ENCODE data around the gene ZNF516.

Gene ZNF516

DNA sequence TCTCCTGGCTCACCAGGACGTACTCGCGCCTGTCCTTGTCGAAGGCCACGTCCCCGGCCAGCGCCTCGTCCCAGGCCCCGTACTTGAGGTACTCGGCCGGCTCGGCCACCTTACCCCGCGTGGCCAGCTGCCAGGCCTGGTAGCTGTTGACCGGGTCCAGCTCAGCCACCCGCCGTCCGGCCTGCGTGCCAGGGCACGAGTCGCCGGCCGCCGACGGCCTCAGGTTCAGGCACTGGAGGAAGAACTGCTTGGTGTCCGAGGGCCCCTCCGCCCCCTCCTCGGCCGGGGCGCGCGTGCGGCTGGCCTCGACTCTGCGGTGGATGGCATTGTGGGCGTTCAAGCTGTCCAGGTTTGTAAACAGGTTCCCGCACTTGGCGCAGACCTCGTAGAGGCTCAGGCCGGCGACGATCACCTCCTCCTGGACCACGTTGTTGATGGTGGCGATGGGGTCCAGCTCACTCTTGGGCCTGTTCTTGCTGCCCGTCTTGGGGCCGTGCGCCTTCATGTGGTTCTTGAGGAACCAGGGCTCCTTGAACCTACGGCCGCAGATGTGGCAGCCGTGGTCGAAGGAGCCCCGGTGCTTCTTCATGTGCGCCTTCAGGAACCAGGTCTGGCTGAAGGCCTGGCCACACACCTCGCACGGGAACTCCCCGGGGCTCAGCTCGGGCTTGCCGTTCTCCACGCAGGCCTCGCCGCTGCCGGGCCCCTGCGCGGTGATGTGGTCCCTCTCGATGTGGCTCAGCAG is 53.2 kb downstream of the ZNF516 start:
- Histone ChIP-seq H4K91ac (ENCODE audit: low read depth, low read length, poor library complexity) (no peak overlapping the region), H3K27ac (replicated peaks; ENCODE audit: low read length) (no peak overlapping the region), H3K14ac (ENCODE audit: low read length) (no peak overlapping the region), H3K9me3 (replicated peaks in 1 of 2; ENCODE audit: control insufficient read depth in 2 of 2, insufficient read depth in 1 of 2, low read depth in 1 of 2, low read length in 2 of 2) (peaks cover 0 to 3% of the 10 kb centered on the region in 2 donors), H3K4ac (ENCODE audit: low read length) (no peak overlapping the region), H4K8ac (ENCODE audit: low read depth, low read length) (no peak overlapping the region), H3K36me3 (replicated peaks in 1 of 2; ENCODE audit: control insufficient read depth in 2 of 2, insufficient read depth in 2 of 2, low read length in 2 of 2) (peaks cover 40 to 72% of the 10 kb centered on the region in 2 donors), H2BK12ac (ENCODE audit: low read length) (no peak overlapping the region), H3K27me3 (ENCODE audit: control insufficient read depth in 3 of 3, insufficient read depth in 3 of 3, low read depth in 1 of 3, low read length in 3 of 3) (no peaks in the 10 kb centered on the region), H3K9ac (ENCODE audit: low read depth, low read length, poor library complexity) (no peak overlapping the region), H2BK5ac (ENCODE audit: low read length) (no peak overlapping the region), H3K4me2 (ENCODE audit: insufficient read depth, low read length, poor library complexity, severe bottlenecking) (no peak overlapping the region), H3K18ac (ENCODE audit: low read length) (no peak overlapping the region), H3K4me1 (ENCODE audit: control insufficient read depth in 2 of 2, insufficient read depth in 1 of 2, low read depth in 1 of 2, low read length in 2 of 2) (peaks cover 2 to 11% of the 10 kb centered on the region in 2 donors), H3K4me3 (ENCODE audit: low read length in 2 of 2) (no peak overlapping the region), H2AK5ac (ENCODE audit: low read depth, low read length) (no peak overlapping the region), H2BK15ac (ENCODE audit: low read length) (no peak overlapping the region), H3K23ac (ENCODE audit: low read depth, low read length, poor library complexity) (no peak overlapping the region), H2BK120ac (ENCODE audit: low read depth, low read length) (no peak overlapping the region), H3K79me1 (ENCODE audit: low read depth, low read length) (peaks cover 30% of the 10 kb centered on the region), H2AFZ (ENCODE audit: low read length) (no peak overlapping the region)
- no CpG with 5 or more reads among the region's 65 CpGs for WGBS, 2 donors (ENCODE audit: extremely low coverage in 2 of 2, insufficient read length in 2 of 2, insufficient replicate concordance in 1 of 2)
- DNase-seq (ENCODE audit: low spot score) = no peak

DNA sequence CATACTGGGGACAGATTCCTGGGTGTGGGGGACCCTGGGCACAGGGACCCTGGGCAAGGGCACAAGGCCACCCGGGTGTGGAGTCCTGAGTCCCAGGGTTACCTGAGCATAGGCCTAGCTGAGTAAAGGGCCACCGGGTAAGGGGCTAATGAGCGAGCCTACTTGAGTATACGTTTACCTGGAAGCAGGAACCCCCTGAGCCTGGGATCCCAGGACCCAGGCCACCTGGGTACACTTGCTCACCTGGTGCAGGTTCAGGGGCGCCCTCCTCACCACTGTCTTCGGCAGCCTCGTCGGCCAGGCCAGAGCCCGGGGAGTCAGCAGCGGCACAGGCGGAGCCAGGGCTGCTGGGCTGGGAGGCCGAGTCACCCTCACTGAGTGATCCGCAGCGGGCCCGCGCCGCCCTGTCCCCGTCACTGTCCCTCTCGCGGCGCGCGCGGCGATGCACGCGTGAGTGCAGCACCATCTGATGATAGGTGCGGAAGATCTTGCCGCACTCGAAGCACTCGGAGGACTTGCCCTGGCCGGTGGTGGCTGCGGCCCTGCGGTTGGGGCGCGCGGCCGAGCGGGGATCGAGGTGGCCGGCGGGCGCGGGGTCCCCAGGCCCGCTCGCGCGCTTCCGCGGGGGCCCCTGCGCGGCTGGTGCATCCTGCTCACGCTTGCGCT is 53.9 kb downstream of the ZNF516 start:
- Histone ChIP-seq H2AK5ac (ENCODE audit: low read depth, low read length) (no peak overlapping the region), H3K4me1 (ENCODE audit: control insufficient read depth in 2 of 2, insufficient read depth in 1 of 2, low read depth in 1 of 2, low read length in 2 of 2) (peaks cover 0 to 8% of the 10 kb centered on the region in 2 donors), H3K4ac (ENCODE audit: low read length) (no peak overlapping the region), H3K18ac (ENCODE audit: low read length) (peak overlapping the region; percentile 30), H3K9ac (ENCODE audit: low read depth, low read length, poor library complexity) (no peak overlapping the region), H3K27me3 (ENCODE audit: control insufficient read depth in 3 of 3, insufficient read depth in 3 of 3, low read depth in 1 of 3, low read length in 3 of 3) (no peaks in the 10 kb centered on the region), H2AFZ (ENCODE audit: low read length) (no peak overlapping the region), H3K4me2 (ENCODE audit: insufficient read depth, low read length, poor library complexity, severe bottlenecking) (no peak overlapping the region), H3K4me3 (ENCODE audit: low read length in 2 of 2) (no peak overlapping the region), H2BK5ac (ENCODE audit: low read length) (no peak overlapping the region), H3K36me3 (replicated peaks in 1 of 2; ENCODE audit: control insufficient read depth in 2 of 2, insufficient read depth in 2 of 2, low read length in 2 of 2) (peaks cover 42 to 79% of the 10 kb centered on the region in 2 donors), H3K27ac (replicated peaks; ENCODE audit: low read length) (no peak overlapping the region), H2BK12ac (ENCODE audit: low read length) (no peak overlapping the region), H4K8ac (ENCODE audit: low read depth, low read length) (no peak overlapping the region), H4K91ac (ENCODE audit: low read depth, low read length, poor library complexity) (no peak overlapping the region), H2BK120ac (ENCODE audit: low read depth, low read length) (no peak overlapping the region), H3K23ac (ENCODE audit: low read depth, low read length, poor library complexity) (no peak overlapping the region), H3K9me3 (replicated peaks in 1 of 2; ENCODE audit: control insufficient read depth in 2 of 2, insufficient read depth in 1 of 2, low read depth in 1 of 2, low read length in 2 of 2) (peaks cover 0 to 3% of the 10 kb centered on the region in 2 donors), H2BK15ac (ENCODE audit: low read length) (no peak overlapping the region), H3K14ac (ENCODE audit: low read length) (peak overlapping the region; percentile 33), H3K79me1 (ENCODE audit: low read depth, low read length) (peaks cover 34% of the 10 kb centered on the region)
- no peak for DNase-seq (ENCODE audit: low spot score)
- no CpG with 5 or more reads among the region's 54 CpGs for WGBS, 2 donors (ENCODE audit: extremely low coverage in 2 of 2, insufficient read length in 2 of 2, insufficient replicate concordance in 1 of 2)

GRCh38 chr18:76437910-76438309 is 57.1 kb downstream of the ZNF516 start:
- Histone ChIP-seq H3K14ac (ENCODE audit: low read length) (no peak overlapping the region), H3K4me1 (ENCODE audit: control insufficient read depth in 2 of 2, insufficient read depth in 1 of 2, low read depth in 1 of 2, low read length in 2 of 2) (no peaks in the 10 kb centered on the region), H3K36me3 (replicated peaks in 1 of 2; ENCODE audit: control insufficient read depth in 2 of 2, insufficient read depth in 2 of 2, low read length in 2 of 2) (peaks cover 47 to 99% of the 10 kb centered on the region in 2 donors), H3K9ac (ENCODE audit: low read depth, low read length, poor library complexity) (no peak overlapping the region), H4K91ac (ENCODE audit: low read depth, low read length, poor library complexity) (no peak overlapping the region), H2AFZ (ENCODE audit: low read length) (no peak overlapping the region), H3K18ac (ENCODE audit: low read length) (no peak overlapping the region), H2AK5ac (ENCODE audit: low read depth, low read length) (no peak overlapping the region), H3K4ac (ENCODE audit: low read length) (no peak overlapping the region), H2BK15ac (ENCODE audit: low read length) (no peak overlapping the region), H2BK120ac (ENCODE audit: low read depth, low read length) (no peak overlapping the region), H2BK5ac (ENCODE audit: low read length) (no peak overlapping the region), H3K23ac (ENCODE audit: low read depth, low read length, poor library complexity) (no peak overlapping the region), H3K27ac (replicated peaks; ENCODE audit: low read length) (no peak overlapping the region), H3K4me2 (ENCODE audit: insufficient read depth, low read length, poor library complexity, severe bottlenecking) (no peak overlapping the region), H3K27me3 (ENCODE audit: control insufficient read depth in 3 of 3, insufficient read depth in 3 of 3, low read depth in 1 of 3, low read length in 3 of 3) (no peaks in the 10 kb centered on the region), H2BK12ac (ENCODE audit: low read length) (no peak overlapping the region), H3K9me3 (replicated peaks in 1 of 2; ENCODE audit: control insufficient read depth in 2 of 2, insufficient read depth in 1 of 2, low read depth in 1 of 2, low read length in 2 of 2) (peaks cover 0 to 7% of the 10 kb centered on the region in 2 donors), H3K79me1 (ENCODE audit: low read depth, low read length) (peaks cover 42% of the 10 kb centered on the region), H3K4me3 (ENCODE audit: low read length in 2 of 2) (no peak overlapping the region), H4K8ac (ENCODE audit: low read depth, low read length) (no peak overlapping the region)
- WGBS, 2 donors (ENCODE audit: extremely low coverage in 2 of 2, insufficient read length in 2 of 2, insufficient replicate concordance in 1 of 2) = no CpG with 5 or more reads among the region's 8 CpGs
- DNase-seq (ENCODE audit: low spot score) = no peak

GRCh38 chr18:76437011-76437410 is 58.0 kb downstream of the ZNF516 start:
- peak overlapping the region; percentile 55 for H2BK120ac ChIP-seq (ENCODE audit: low read depth, low read length)
- H4K8ac ChIP-seq (ENCODE audit: low read depth, low read length) = no peak overlapping the region
- H3K36me3 ChIP-seq (replicated peaks in 1 of 2; ENCODE audit: control insufficient read depth in 2 of 2, insufficient read depth in 2 of 2, low read length in 2 of 2) = peaks cover 49 to 99% of the 10 kb centered on the region in 2 donors
- H3K23ac ChIP-seq (ENCODE audit: low read depth, low read length, poor library complexity) = no peak overlapping the region
- no CpG with 5 or more reads among the region's 11 CpGs for WGBS, 2 donors (ENCODE audit: extremely low coverage in 2 of 2, insufficient read length in 2 of 2, insufficient replicate concordance in 1 of 2)
- H4K91ac ChIP-seq (ENCODE audit: low read depth, low read length, poor library complexity) = no peak overlapping the region
- H3K27ac ChIP-seq (replicated peaks; ENCODE audit: low read length) = no peak overlapping the region
- no peak overlapping the region for H3K4ac ChIP-seq (ENCODE audit: low read length)
- no peaks in the 10 kb centered on the region for H3K27me3 ChIP-seq (ENCODE audit: control insufficient read depth in 3 of 3, insufficient read depth in 3 of 3, low read depth in 1 of 3, low read length in 3 of 3)
- no peak overlapping the region for H2BK12ac ChIP-seq (ENCODE audit: low read length)
- no peak overlapping the region for H3K14ac ChIP-seq (ENCODE audit: low read length)
- no peak overlapping the region for H2AFZ ChIP-seq (ENCODE audit: low read length)
- H2BK15ac ChIP-seq (ENCODE audit: low read length) = no peak overlapping the region
- peaks cover 48% of the 10 kb centered on the region for H3K79me1 ChIP-seq (ENCODE audit: low read depth, low read length)
- no peak overlapping the region for H2AK5ac ChIP-seq (ENCODE audit: low read depth, low read length)
- no peak overlapping the region for H3K4me2 ChIP-seq (ENCODE audit: insufficient read depth, low read length, poor library complexity, severe bottlenecking)
- DNase-seq (ENCODE audit: low spot score) = no peak
- H3K18ac ChIP-seq (ENCODE audit: low read length) = no peak overlapping the region
- H3K9me3 ChIP-seq (replicated peaks in 1 of 2; ENCODE audit: control insufficient read depth in 2 of 2, insufficient read depth in 1 of 2, low read depth in 1 of 2, low read length in 2 of 2) = peaks cover 0 to 15% of the 10 kb centered on the region in 2 donors
- peaks cover 0 to 3% of the 10 kb centered on the region in 2 donors for H3K4me1 ChIP-seq (ENCODE audit: control insufficient read depth in 2 of 2, insufficient read depth in 1 of 2, low read depth in 1 of 2, low read length in 2 of 2)
- no peak overlapping the region for H3K9ac ChIP-seq (ENCODE audit: low read depth, low read length, poor library complexity)
- no peak overlapping the region for H2BK5ac ChIP-seq (ENCODE audit: low read length)
- H3K4me3 ChIP-seq (ENCODE audit: low read length in 2 of 2) = no peak overlapping the region

Measured in neuronal stem cell (in vitro differentiated cells).